Right renal cortex interstitium (tissue), 3 donors: ENCODE measurements around the gene NDUFB5. TPM values are rescaled to one million over a fixed set of nuclear protein-coding genes. Genes with fewer than 3 reads are reported as not detected.
"Not testable (repeated sequence)": the region's sequence is repeated elsewhere in the genome, so short reads cannot be mapped to it uniquely, and the experiment has no call there.

Experiments
- DNase-seq, 3 donors: peaks; one replicate each; pipeline ENCODE4 v3.0.0-alpha.2; 2013; ENCODE audit warnings: low read depth in 3 of 3, low spot score in 2 of 3
- polyA plus RNA-seq, 3 donors: library from polyadenylated mRNA; unstranded; fragments of 120-200 nt; gene quantifications; one replicate each; pipeline ENCODE4 v1.2.1, GENCODE V29; 2013; ENCODE audit not compliant: insufficient read length in 3 of 3

Gene NDUFB5
- polyA plus RNA-seq, 3 donors: 201 to 206 (median 202) TPM

- no peak for DNase-seq
These were observed 19.9 kb downstream of the NDUFB5 start for GRCh38 chr3:179624451-179624850.

- no peak for DNase-seq
These were observed 26.3 kb downstream of the NDUFB5 start for GRCh38 chr3:179630753-179631451.

- DNase-seq: no peak
These were observed 35.9 kb downstream of the NDUFB5 start for GRCh38 chr3:179640469-179640868.

GRCh38 chr3:179642871-179643270, 38.3 kb downstream of the NDUFB5 start:
- DNase-seq: no peak

- not testable (repeated sequence) for DNase-seq
These were observed 39.2 kb downstream of the NDUFB5 start for GRCh38 chr3:179643837-179644236.

- DNase-seq: no peak
These were observed 41.6 kb downstream of the NDUFB5 start for GRCh38 chr3:179646177-179646576.

DNA sequence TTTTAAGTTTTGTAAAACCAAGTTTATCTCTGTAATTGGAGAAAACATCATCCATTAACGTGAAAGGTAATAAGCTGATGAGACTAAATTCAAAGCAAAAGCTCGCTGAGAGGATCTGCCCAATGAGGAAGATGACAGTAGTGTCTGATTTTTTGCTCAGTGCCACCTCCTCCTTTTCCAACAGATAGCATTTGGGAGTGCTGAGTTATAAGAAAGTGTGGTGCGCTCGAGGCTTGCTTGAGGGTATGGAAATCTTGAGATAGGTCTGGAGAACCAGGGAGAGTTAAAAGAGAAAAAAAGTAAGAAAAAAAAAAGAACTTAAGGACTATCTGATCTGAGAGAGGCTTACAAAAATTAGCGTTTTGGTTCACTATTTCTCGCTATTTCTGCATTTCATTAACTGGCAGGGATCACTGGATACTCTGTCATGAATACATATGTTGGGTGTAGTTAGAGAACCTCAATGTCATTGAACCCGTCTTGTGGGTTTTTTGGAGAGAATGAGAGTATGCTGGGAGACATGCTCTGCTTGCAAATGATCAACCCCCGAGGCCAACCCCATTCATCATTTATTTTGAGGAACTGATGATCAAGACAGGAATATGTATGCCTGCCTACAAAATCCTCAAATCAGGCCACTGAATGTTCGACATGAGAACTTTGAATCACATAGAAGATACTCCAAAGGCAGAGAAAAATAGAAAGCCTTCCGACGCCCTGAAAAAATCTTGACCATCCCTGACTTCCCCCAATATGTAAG, 47.3 kb downstream of the NDUFB5 start:
- DNase-seq: no peak

- peak; percentile 54 to 72 (median 62) for DNase-seq
These were observed 48.0 kb downstream of the NDUFB5 start, which contains the start of gene USP13 for GRCh38 chr3:179652447-179653095. Gene USP13 (plus strand): TSS chr3:179653040. CDS start chr3:179653226, 186 bp downstream.

DNA sequence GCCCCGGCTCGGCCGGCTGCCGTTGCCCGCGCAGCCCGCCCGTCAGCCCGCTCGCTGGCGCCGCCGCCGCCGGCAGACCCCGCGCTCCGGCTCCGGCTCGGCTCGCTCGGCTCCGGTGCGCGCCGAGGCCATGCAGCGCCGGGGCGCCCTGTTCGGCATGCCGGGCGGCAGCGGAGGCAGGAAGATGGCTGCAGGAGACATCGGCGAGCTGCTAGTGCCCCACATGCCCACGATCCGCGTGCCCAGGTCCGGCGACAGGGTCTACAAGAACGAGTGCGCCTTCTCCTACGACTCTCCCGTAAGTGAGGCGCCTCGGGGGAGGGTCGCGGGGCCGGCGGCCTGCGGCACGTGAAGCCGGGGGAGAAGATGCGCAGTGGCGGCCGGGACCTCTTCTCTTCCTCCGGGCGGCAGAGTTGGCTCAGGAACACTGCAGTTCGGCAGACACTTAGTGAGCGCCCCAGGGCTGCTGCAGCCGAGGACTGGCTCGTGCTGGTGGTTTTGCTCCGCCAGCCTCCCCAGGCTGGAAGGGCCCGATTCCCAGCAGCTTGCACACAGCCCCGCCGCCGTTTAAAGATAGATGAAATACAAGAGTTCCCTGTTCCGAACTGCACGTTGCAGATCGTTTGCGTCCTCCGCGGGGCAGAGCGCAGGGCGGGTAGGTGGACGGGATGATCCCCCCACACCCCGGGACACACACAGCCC, 48.7 kb downstream of the NDUFB5 start:
- DNase-seq: peak in 2 of 3 donors; percentile 40 to 60

- DNase-seq: no peak
These were observed 50.6 kb downstream of the NDUFB5 start for GRCh38 chr3:179655236-179655635.

DNA sequence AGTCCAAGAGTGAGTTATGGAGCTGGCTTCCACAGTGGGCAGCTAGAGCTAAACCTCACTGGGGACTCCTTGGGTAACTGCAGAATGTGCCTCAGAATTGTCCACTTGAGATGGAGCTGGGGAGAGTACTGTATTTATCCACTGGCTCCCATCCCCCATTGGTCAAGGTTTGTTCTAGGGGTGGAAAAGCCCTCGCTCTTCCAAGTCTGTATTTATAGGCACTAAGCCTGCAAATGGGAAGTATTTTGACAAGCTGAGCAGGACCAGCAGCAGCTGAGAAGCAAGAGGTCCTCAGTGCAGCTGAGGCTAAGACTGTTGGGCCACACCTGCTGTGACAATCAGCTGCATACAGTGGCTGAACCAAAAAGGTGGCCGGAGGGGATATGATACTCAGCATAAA, 54.0 kb downstream of the NDUFB5 start:
- no peak for DNase-seq

DNA sequence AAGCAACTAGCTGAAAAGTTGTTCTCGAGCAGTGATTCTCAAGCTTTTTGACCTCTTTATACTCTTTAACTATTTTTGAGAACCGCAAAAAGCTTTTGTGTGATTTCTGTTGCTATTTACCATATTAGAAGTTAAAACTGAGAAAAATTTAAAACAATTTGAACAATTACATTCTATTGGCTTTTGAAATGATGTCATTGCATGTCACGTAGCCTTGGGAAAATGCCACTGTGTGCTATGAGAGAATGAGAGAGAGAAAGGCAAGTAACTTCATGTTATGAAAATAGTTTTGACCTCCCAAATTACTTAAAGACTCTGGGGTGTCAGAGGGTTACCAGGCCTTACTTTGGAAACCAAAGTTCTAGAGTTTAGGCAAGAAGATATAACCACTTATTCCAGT, 56.3 kb downstream of the NDUFB5 start:
- no peak for DNase-seq

DNA sequence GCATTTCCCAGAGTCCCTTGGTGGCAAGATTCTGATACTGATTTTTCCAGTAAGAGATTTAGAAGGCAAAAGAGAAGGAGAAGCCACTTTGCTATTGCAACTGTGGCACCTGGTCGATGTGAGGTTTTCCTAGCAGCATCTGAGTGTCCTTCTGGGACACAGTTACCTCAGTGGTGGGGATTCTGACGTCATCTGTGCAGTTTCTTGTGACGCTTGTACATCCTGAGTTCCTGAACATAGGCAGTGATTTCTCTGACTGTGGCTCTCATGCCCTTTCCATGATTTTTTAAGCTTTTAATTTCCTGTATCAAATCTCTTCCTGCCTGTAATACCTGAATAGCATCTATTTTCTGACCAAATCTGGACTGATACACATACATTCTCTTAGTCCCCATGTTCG, 57.2 kb downstream of the NDUFB5 start:
- no peak for DNase-seq

- DNase-seq: no peak
These were observed 58.5 kb downstream of the NDUFB5 start for GRCh38 chr3:179663093-179663492.

GRCh38 chr3:179666030-179666429, 61.4 kb downstream of the NDUFB5 start:
- DNase-seq: no peak

DNA sequence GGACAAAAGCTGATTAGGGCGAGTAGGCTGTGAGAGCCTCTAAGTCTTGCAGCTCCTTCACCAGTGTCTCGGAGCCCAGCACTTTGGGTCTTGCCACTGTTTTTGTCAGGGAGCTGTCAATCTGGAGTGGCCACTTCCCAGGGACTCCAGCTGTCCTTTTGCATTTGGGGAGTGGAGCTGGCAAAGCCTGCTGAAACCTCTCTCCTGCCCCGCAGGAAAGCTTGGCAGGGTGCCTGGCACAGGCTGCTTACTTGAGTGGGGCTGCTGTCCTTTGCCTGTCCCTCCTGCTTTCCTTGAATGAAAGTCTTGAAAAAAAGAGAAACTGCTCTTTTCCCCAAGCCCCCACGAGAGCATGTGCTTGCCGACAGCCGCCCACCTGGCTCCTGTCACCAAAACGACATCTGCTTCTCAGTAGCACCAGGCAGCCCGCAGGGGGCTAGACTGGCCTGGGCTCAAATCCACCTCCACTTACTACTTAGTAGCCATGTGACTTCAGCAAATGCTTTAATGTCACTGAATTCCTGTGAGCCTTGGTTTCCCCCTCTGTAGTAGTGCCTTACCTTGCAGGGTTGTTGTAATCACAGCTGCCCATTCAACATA, 61.9 kb downstream of the NDUFB5 start:
- no peak for DNase-seq

- no peak for DNase-seq
These were observed 63.8 kb downstream of the NDUFB5 start for GRCh38 chr3:179668429-179668828.

GRCh38 chr3:179670311-179670710, 65.7 kb downstream of the NDUFB5 start:
- DNase-seq: no peak

DNA sequence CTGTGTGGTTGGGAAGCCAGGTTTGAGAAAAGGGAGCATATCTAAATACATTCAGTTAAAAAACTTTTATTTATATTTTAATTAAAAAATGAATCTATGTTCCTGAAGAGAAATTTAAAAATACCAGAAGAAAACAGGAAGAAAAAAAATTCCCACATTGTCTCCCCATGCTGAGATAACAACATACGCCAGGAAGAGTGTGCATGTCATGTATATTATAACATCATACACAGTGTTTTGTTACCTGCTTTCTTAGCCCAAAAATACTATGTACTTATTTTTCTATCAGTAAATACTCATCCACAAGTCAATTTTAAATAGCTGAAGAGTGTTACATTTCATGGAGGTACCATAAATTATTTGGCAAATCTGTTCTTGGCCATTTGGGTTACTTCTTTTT, 66.7 kb downstream of the NDUFB5 start:
- no peak for DNase-seq

GRCh38 chr3:179671747-179672242, 67.2 kb downstream of the NDUFB5 start:
- DNase-seq: no peak
